Activated T-helper 1 cell treated with anti-CD3 and anti-CD28 coated beads, Interleukin-12 subunit alpha, Interleukin-12 subunit beta, Interleukin-2, Interleukin-4 antibody, amounts not matched to agents 30 ng/mL and 10 ng/mL and 1 ng/mL, durations not matched to agents 14 hours and 24 hours and 36 hours (primary cell): ENCODE data around the gene VAV3. TPM values are rescaled to one million over a fixed set of nuclear protein-coding genes. Genes with fewer than 3 reads are reported as not detected.

ENCODE experiments used
- DNase-seq: peaks from one replicate; pipeline ENCODE4 v3.0.0; 2021; ENCODE audit warnings: low spot score
- H3K27ac Mint-ChIP-seq: one replicate; pipeline ENCODE4 v1.8.0; 2021; ENCODE audit warnings: mild to moderate bottlenecking, mixed read lengths
- H3K27me3 Mint-ChIP-seq: one replicate; pipeline ENCODE4 v1.8.0; 2022; ENCODE audit warnings: mild to moderate bottlenecking, moderate library complexity, mixed read lengths; ENCODE audit not compliant: insufficient read depth
- H3K36me3 Mint-ChIP-seq: one replicate; pipeline ENCODE4 v1.8.0; 2021; ENCODE audit warnings: low read depth, mixed read lengths
- H3K4me1 Mint-ChIP-seq: one replicate; pipeline ENCODE4 v1.8.0; 2021; ENCODE audit warnings: low read depth, mixed read lengths
- H3K4me3 Mint-ChIP-seq: one replicate; pipeline ENCODE4 v1.8.0; 2021; ENCODE audit warnings: mild to moderate bottlenecking, moderate library complexity, mixed read lengths
- H3K9me3 Mint-ChIP-seq: one replicate; pipeline ENCODE4 v1.8.0; 2021; ENCODE audit warnings: mixed read lengths
- intact Hi-C: fragments of 100-400 bp; cut with micrococcal nuclease; formaldehyde crosslinking; loops from one replicate; pipeline ENCODE4 v1.15.1; 2024
- total RNA-seq: library from RNA; stranded (reverse); gene quantifications from 2 replicates; pipeline ENCODE4 v1.2.3, GENCODE V29; 2022

Gene VAV3
- total RNA-seq, 1 donor from 2014 or later, result 5.3 TPM

GRCh38 chr1:107964336-107965109 is 457 bp downstream of the VAV3 start:
- H3K4me3 Mint-ChIP-seq, result peak overlapping the region; percentile 90
- intact Hi-C loops, result loop anchor here (2.0 to 5.0 kb wide), 4 partner anchors 92 to 233 kb away; no protein-coding TSS in a partner anchor
- H3K9me3 Mint-ChIP-seq, result no peaks in the 10 kb centered on the region
- peaks cover 28% of the 10 kb centered on the region for H3K4me1 Mint-ChIP-seq
- no peaks in the 10 kb centered on the region for H3K36me3 Mint-ChIP-seq
- peak overlapping the region; percentile 84 for H3K27ac Mint-ChIP-seq
- DNase-seq, result peak; percentile 5
- peaks cover 9% of the 10 kb centered on the region for H3K27me3 Mint-ChIP-seq

- Mint-ChIP-seq H3K9me3 (no peaks in the 10 kb centered on the region), H3K4me3 (peak overlapping the region; percentile 90), H3K36me3 (no peaks in the 10 kb centered on the region), H3K27me3 (peaks cover 6% of the 10 kb centered on the region), H3K27ac (peak overlapping the region; percentile 84), H3K4me1 (peaks cover 28% of the 10 kb centered on the region)
- intact Hi-C loops, result loop anchor here (1.0 to 5.0 kb wide), 9 partner anchors 28 to 234 kb away; no protein-coding TSS in a partner anchor
- peak; percentile 31 for DNase-seq
Measured at GRCh38 chr1:107963601-107964335, 1.2 kb downstream of the VAV3 start.

GRCh38 chr1:107963008-107963407 is 2.0 kb downstream of the VAV3 start:
- H3K9me3 Mint-ChIP-seq, result no peaks in the 10 kb centered on the region
- peak overlapping the region; percentile 90 for H3K4me3 Mint-ChIP-seq
- H3K36me3 Mint-ChIP-seq, result no peaks in the 10 kb centered on the region
- peaks cover 2% of the 10 kb centered on the region for H3K27me3 Mint-ChIP-seq
- no peak overlapping the region for H3K27ac Mint-ChIP-seq
- intact Hi-C loops, result loop anchor here (1.0 to 5.0 kb wide), 8 partner anchors 28 to 234 kb away; no protein-coding TSS in a partner anchor
- peaks cover 28% of the 10 kb centered on the region for H3K4me1 Mint-ChIP-seq
- DNase-seq, result no peak

- no peaks in the 10 kb centered on the region for H3K27me3 Mint-ChIP-seq
- intact Hi-C loops, result no loop called here
Measured at GRCh38 chr1:107954719-107955415, 10.1 kb downstream of the VAV3 start.

GRCh38 chr1:107954126-107954525 is 10.9 kb downstream of the VAV3 start:
- Mint-ChIP-seq H3K4me1 (peaks cover 7% of the 10 kb centered on the region), H3K36me3 (no peaks in the 10 kb centered on the region), H3K4me3 (no peak overlapping the region), H3K27ac (no peak overlapping the region), H3K27me3 (no peaks in the 10 kb centered on the region), H3K9me3 (no peaks in the 10 kb centered on the region)
- DNase-seq, result no peak
- intact Hi-C loops, result no loop called here

More at GRCh38 chr1:107954719-107955415, 10.1 kb downstream of the VAV3 start:
- H3K4me1 Mint-ChIP-seq, result peaks cover 7% of the 10 kb centered on the region
- DNase-seq, result no peak
- H3K9me3 Mint-ChIP-seq, result no peaks in the 10 kb centered on the region
- no peak overlapping the region for H3K27ac Mint-ChIP-seq
- H3K4me3 Mint-ChIP-seq, result no peak overlapping the region
- no peaks in the 10 kb centered on the region for H3K36me3 Mint-ChIP-seq

- no peaks in the 10 kb centered on the region for H3K36me3 Mint-ChIP-seq
- no peak overlapping the region for H3K27ac Mint-ChIP-seq
- intact Hi-C loops, result no loop called here
- no peaks in the 10 kb centered on the region for H3K9me3 Mint-ChIP-seq
- no peaks in the 10 kb centered on the region for H3K27me3 Mint-ChIP-seq
- H3K4me1 Mint-ChIP-seq, result peaks cover 7% of the 10 kb centered on the region
- no peak overlapping the region for H3K4me3 Mint-ChIP-seq
- no peak for DNase-seq
Measured at GRCh38 chr1:107953556-107953955, 11.4 kb downstream of the VAV3 start.

- Mint-ChIP-seq H3K27me3 (no peaks in the 10 kb centered on the region), H3K36me3 (no peaks in the 10 kb centered on the region), H3K4me3 (no peak overlapping the region), H3K9me3 (no peaks in the 10 kb centered on the region), H3K27ac (no peak overlapping the region), H3K4me1 (peaks cover 7% of the 10 kb centered on the region)
- DNase-seq, result no peak
- intact Hi-C loops, result no loop called here
Measured at GRCh38 chr1:107952989-107953388, 12.0 kb downstream of the VAV3 start.

- Mint-ChIP-seq H3K9me3 (no peaks in the 10 kb centered on the region), H3K36me3 (no peaks in the 10 kb centered on the region), H3K4me1 (peaks cover 7% of the 10 kb centered on the region), H3K27me3 (no peaks in the 10 kb centered on the region), H3K27ac (no peak overlapping the region), H3K4me3 (no peak overlapping the region)
- intact Hi-C loops, result no loop called here
- DNase-seq, result no peak
Measured at GRCh38 chr1:107950464-107950863, 14.5 kb downstream of the VAV3 start.

GRCh38 chr1:107949467-107950253 is 15.3 kb downstream of the VAV3 start:
- H3K4me3 Mint-ChIP-seq, result no peak overlapping the region
- H3K9me3 Mint-ChIP-seq, result no peaks in the 10 kb centered on the region
- H3K27ac Mint-ChIP-seq, result no peak overlapping the region
- H3K27me3 Mint-ChIP-seq, result no peaks in the 10 kb centered on the region
- intact Hi-C loops, result no loop called here
- H3K36me3 Mint-ChIP-seq, result no peaks in the 10 kb centered on the region
- H3K4me1 Mint-ChIP-seq, result peaks cover 7% of the 10 kb centered on the region
- no peak for DNase-seq

GRCh38 chr1:107946794-107947193 is 18.2 kb downstream of the VAV3 start:
- Mint-ChIP-seq H3K27ac (no peak overlapping the region), H3K27me3 (no peaks in the 10 kb centered on the region), H3K36me3 (no peaks in the 10 kb centered on the region), H3K4me1 (peaks cover 14% of the 10 kb centered on the region), H3K4me3 (no peak overlapping the region), H3K9me3 (no peaks in the 10 kb centered on the region)
- intact Hi-C loops, result no loop called here
- DNase-seq, result no peak

- no peaks in the 10 kb centered on the region for H3K27me3 Mint-ChIP-seq
- peak overlapping the region; percentile 56 for H3K27ac Mint-ChIP-seq
- H3K4me3 Mint-ChIP-seq, result no peak overlapping the region
- peaks cover 6% of the 10 kb centered on the region for H3K9me3 Mint-ChIP-seq
- H3K4me1 Mint-ChIP-seq, result peaks cover 19% of the 10 kb centered on the region
- no peak for DNase-seq
- H3K36me3 Mint-ChIP-seq, result no peaks in the 10 kb centered on the region
- intact Hi-C loops, result no loop called here
Measured at GRCh38 chr1:107943694-107944093, 21.3 kb downstream of the VAV3 start.

- Mint-ChIP-seq H3K4me1 (peaks cover 19% of the 10 kb centered on the region), H3K9me3 (peaks cover 6% of the 10 kb centered on the region), H3K27me3 (no peaks in the 10 kb centered on the region), H3K4me3 (no peak overlapping the region), H3K36me3 (no peaks in the 10 kb centered on the region), H3K27ac (no peak overlapping the region)
- intact Hi-C loops, result no loop called here
- DNase-seq, result no peak
Measured at GRCh38 chr1:107942814-107943213, 22.2 kb downstream of the VAV3 start.
